NCI-H460 (cell line): ENCODE data around the gene FCRLB. TPM values are rescaled to one million over a fixed set of nuclear protein-coding genes. Genes with fewer than 3 reads are reported as not detected.

Experiments used
- small RNA-seq, 2 experiments: library from RNA; depleted of rRNA; stranded (forward); fragments of <200 nt; gene quantifications; one replicate each; pipeline ENCODE3, GENCODE V24; 2014
- total RNA-seq: library from RNA; depleted of rRNA; stranded (reverse); fragments of >200 nt; shearing (Covaris generic); gene quantifications from 2 replicates; pipeline ENCODE4 v1.2.3, GENCODE V29; 2014; rRNA removed

Gene FCRLB
- total RNA-seq, 1 experiment from 2014 or later: 0.97 TPM

Small RNAs within 50 kb of the gene (small RNA-seq; reads per million reads assigned to genes)
- gene RF00019: 0 reads per million in 2 experiments
- gene RN7SL466P: 0 reads per million in 2 experiments

Other genes starting within 250 kb of the FCRLB start
- 0.75 and 1.8 TPM in 2 replicates for gene FCGR2A, start 216.1 kb upstream of the FCRLB start, total RNA-seq
- gene HSPA6, start 197.0 kb upstream of the FCRLB start, total RNA-seq: 0.45 and 0.84 TPM in 2 replicates
- not detected in 2 replicates for gene FCGR3A, start 171.7 kb upstream of the FCRLB start, total RNA-seq
- gene FCGR3B, start 90.4 kb upstream of the FCRLB start, total RNA-seq: not detected in 2 replicates
- gene FCGR2B, start 58.4 kb upstream of the FCRLB start, total RNA-seq: not detected in 2 replicates
- 0.17 and 0.20 TPM in 2 replicates for gene FCRLA, start 14.3 kb upstream of the FCRLB start, total RNA-seq
- gene DUSP12, start 28.2 kb downstream of the FCRLB start, total RNA-seq: 98.7 and 101 TPM in 2 replicates
- 53.6 and 56.4 TPM in 2 replicates for gene ATF6, start 44.8 kb downstream of the FCRLB start, total RNA-seq